Measurements from ENCODE around the gene TNFAIP8.

Gene TNFAIP8

DNA sequence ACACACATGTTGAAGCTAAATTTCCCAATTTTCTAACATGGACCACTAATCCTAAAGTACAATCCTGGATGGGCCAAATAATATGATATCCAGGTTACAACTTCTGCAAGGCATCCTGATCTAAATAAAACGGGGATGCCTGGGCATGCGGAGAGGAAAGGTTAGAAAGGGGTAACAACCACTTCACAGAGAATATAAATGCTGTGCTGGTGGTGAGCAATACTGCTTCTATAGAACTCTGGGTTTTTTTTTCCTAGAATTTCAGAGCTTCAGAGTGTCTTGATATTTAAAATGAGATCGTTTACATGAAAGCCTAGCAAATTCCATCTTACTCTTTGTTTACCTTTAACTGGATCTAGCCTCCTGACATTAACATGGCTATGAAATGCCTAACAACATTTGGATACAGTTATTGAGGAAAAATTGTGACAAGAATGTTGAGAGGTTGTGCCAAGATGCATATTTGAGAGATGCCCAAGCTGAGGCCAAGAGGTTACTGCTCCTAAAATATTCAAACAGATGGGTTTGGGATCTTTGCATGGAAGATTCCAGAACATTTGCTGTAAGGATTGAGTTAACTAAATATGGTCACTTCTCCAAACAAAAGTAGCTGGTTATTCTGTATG, 22.4 kb downstream of the TNFAIP8 start:
- H3K27ac ChIP-seq (ENCODE audit: low read length): no peak overlapping the region
- H3K36me3 ChIP-seq (ENCODE audit: insufficient read depth, low read depth, low read length): no peaks in the 10 kb centered on the region
- H3K9me3 ChIP-seq (ENCODE audit: insufficient read depth, low read depth, low read length): no peaks in the 10 kb centered on the region
- no peak overlapping the region for H3K9ac ChIP-seq (ENCODE audit: low read depth, low read length)
- H3K27me3 ChIP-seq (ENCODE audit: insufficient read depth, low read length): no peaks in the 10 kb centered on the region
- H3K4me3 ChIP-seq (ENCODE audit: low read length): no peak overlapping the region
- no peaks in the 10 kb centered on the region for H3K4me1 ChIP-seq (ENCODE audit: insufficient read depth, low read length)

DNA sequence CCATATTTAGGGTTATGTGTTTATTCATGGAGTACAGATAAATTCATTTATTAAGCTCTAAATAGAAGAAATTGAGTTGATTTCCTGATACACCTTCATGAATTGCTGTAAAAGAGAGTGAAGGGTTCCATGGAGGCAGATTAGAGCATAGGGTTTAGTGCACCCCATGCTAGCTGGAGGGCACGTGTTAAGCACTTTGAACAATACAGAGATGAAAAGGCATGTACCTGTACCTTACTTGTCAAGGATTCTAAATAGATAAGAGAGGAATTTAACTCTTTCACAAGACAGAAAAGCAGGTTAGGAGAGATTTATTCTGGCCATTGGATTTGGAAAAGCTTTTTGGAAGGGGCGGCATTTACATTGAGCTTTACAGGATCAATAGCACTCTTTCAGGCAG, 23.3 kb downstream of the TNFAIP8 start:
- H3K4me1 ChIP-seq (ENCODE audit: insufficient read depth, low read length): no peaks in the 10 kb centered on the region
- H3K9me3 ChIP-seq (ENCODE audit: insufficient read depth, low read depth, low read length): no peaks in the 10 kb centered on the region
- no peak overlapping the region for H3K4me3 ChIP-seq (ENCODE audit: low read length)
- H3K9ac ChIP-seq (ENCODE audit: low read depth, low read length): no peak overlapping the region
- H3K36me3 ChIP-seq (ENCODE audit: insufficient read depth, low read depth, low read length): no peaks in the 10 kb centered on the region
- H3K27me3 ChIP-seq (ENCODE audit: insufficient read depth, low read length): no peaks in the 10 kb centered on the region
- H3K27ac ChIP-seq (ENCODE audit: low read length): no peak overlapping the region

DNA sequence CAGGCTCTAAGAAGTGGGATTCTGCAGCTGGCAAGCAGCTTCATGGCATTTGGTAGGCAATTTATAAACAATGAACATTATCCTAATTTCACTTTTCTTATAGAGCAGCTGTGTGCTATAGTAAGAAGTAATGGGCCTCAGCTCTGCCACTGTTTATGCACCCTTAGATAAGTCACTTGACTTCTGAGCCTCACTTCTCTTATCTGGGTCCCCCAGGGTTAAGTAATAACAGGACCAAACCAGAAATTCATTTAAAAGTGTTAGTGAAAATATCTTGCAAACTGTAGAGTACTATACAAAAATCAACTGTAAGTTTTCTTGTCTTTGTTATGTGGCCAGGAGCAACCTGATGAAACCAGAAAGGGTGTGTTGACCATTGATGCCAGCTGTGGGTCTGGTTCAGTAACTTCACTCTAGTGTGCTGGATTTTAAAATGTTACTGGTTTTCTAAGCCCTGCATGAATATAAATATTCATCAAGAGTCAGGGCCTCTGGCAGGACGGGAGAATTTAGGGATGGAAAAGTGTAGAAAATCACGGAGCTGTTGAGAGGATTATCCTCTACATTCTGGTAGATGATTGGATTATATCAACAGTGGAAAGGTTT, 24.2 kb downstream of the TNFAIP8 start:
- Histone ChIP-seq H3K4me3 (ENCODE audit: low read length) (no peak overlapping the region), H3K4me1 (ENCODE audit: insufficient read depth, low read length) (no peaks in the 10 kb centered on the region), H3K9me3 (ENCODE audit: insufficient read depth, low read depth, low read length) (no peaks in the 10 kb centered on the region), H3K9ac (ENCODE audit: low read depth, low read length) (no peak overlapping the region), H3K27me3 (ENCODE audit: insufficient read depth, low read length) (no peaks in the 10 kb centered on the region), H3K27ac (ENCODE audit: low read length) (no peak overlapping the region), H3K36me3 (ENCODE audit: insufficient read depth, low read depth, low read length) (no peaks in the 10 kb centered on the region)

DNA sequence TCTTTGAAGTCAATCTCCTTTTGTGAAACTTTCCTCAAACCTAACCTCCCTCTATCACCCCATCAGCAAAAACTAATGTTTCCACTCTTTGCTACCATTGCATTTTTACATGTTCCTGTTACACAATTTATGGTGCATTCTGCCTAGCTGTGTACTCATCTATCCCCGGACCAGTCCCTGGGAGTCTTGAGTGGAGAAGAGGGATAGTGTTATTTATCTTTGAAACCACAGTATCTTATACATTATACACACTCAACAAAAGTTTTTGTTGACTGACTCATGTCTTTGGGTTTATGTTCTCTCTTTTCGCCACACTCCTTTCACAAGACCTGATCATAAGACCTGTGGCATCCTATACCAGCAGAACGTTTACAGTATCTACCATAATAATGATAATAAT, 26.4 kb downstream of the TNFAIP8 start:
- Histone ChIP-seq H3K27me3 (ENCODE audit: insufficient read depth, low read length) (no peaks in the 10 kb centered on the region), H3K9ac (ENCODE audit: low read depth, low read length) (no peak overlapping the region), H3K4me1 (ENCODE audit: insufficient read depth, low read length) (no peaks in the 10 kb centered on the region), H3K27ac (ENCODE audit: low read length) (no peak overlapping the region), H3K9me3 (ENCODE audit: insufficient read depth, low read depth, low read length) (no peaks in the 10 kb centered on the region), H3K4me3 (ENCODE audit: low read length) (no peak overlapping the region), H3K36me3 (ENCODE audit: insufficient read depth, low read depth, low read length) (no peaks in the 10 kb centered on the region)

DNA sequence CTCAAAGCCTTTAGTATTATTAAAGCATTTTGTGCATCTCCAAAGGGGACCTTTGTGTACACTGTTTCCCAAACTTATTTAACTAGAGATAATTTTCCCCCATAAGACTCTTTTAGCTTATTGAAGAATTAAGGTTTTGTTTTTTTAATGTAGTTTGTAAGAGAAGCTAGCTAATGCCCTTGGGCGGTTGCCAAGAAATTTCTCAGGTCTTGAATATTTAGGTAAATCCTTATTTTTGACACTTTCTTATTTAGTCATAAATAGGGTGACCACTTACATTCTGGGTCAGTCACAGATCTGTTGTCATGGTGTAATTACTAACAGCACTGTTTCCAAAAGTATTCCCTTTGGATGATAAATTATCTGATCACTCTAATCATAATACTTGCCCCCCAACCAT, 27.2 kb downstream of the TNFAIP8 start:
- H3K27ac ChIP-seq (ENCODE audit: low read length): no peak overlapping the region
- H3K36me3 ChIP-seq (ENCODE audit: insufficient read depth, low read depth, low read length): no peaks in the 10 kb centered on the region
- H3K9ac ChIP-seq (ENCODE audit: low read depth, low read length): no peak overlapping the region
- no peak overlapping the region for H3K4me3 ChIP-seq (ENCODE audit: low read length)
- no peaks in the 10 kb centered on the region for H3K27me3 ChIP-seq (ENCODE audit: insufficient read depth, low read length)
- H3K4me1 ChIP-seq (ENCODE audit: insufficient read depth, low read length): no peaks in the 10 kb centered on the region
- H3K9me3 ChIP-seq (ENCODE audit: insufficient read depth, low read depth, low read length): no peaks in the 10 kb centered on the region

DNA sequence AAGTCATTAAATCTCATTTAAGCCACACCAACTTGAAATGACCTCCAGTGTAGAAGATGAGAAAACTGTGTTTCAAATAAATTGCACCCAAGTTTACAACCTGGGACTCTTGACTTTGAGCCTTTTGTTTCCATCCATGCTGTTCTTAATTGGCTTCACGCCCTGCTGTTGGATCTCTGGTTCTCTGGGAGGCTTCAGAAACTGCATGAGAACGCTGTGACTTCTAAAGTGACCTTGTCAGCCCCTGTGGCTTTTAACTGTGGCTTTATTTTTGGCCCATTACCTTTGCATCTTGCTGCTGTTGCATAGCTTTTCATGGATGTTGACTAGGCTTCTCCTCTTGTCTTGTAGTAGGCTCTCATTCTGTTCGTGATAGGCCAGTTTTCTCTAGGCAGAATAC, 29.3 kb downstream of the TNFAIP8 start:
- Histone ChIP-seq H3K9ac (ENCODE audit: low read depth, low read length) (no peak overlapping the region), H3K27ac (ENCODE audit: low read length) (no peak overlapping the region), H3K4me3 (ENCODE audit: low read length) (no peak overlapping the region), H3K9me3 (ENCODE audit: insufficient read depth, low read depth, low read length) (no peaks in the 10 kb centered on the region), H3K27me3 (ENCODE audit: insufficient read depth, low read length) (no peaks in the 10 kb centered on the region), H3K36me3 (ENCODE audit: insufficient read depth, low read depth, low read length) (no peaks in the 10 kb centered on the region), H3K4me1 (ENCODE audit: insufficient read depth, low read length) (peaks cover 6% of the 10 kb centered on the region; the same call in 1 of the 2 replicates)

DNA sequence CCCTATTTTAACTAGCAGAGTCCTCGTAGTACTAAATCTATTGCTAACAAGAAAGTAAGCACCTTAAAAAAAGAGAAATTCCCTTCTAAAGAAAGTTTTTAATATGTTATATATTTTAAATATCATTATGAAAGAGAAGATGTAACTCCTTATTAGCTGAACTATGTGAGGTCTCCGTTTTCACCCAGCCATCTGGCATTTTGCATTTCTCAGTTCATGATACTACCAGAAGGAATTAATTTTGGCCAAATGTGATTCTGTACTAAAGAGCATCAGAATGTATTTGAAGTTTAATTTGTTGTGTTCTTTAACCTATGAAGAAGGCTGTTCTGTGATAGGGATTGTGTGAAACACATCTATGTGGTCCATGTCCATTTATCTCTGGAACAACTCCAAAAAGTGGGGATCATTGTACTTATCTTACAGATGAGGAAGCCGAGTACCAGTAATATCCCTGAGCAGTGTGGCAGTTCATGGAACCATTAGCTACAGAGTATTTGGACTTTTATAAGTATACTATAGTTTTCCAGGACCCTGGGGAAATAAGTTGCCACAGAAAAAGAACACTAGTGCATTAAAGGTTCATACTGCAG, 29.8 kb downstream of the TNFAIP8 start:
- peaks cover 6% of the 10 kb centered on the region; the same call in 1 of the 2 replicates for H3K4me1 ChIP-seq (ENCODE audit: insufficient read depth, low read length)

DNA sequence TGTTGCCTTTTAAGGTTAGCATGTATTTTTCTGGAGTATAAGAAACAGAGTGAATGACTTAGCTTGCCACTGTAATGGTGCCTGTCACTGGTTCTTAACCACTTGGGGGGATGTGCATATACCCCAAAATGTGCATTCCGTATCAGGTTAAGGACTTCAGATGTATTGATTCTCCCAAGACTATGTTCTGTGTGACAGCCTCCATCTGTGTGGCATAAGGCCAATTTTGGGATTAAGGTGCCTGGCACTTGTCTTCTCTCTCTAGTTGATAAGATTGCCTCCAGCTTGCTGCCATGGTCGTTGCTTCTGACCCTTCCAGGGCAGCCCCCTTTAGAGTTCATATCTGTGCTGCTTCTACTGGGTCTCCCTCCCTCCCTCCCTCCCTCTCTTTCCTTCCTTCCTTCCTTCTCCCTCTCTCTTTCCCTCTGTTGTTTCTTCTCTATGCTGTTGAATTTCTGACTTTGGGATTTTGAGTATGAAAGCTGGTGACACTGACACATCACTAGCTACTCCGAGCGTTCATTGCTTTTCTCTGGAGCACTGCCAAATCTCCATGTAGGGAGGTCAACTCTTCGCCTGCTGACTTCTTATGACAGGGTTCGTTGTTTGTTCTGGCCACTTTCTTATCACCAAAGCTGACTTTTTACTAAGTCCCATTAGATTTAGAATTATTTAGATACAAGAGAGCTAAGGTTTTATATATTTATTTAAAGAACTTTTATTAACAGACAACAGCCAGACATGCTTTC, 31.0 kb downstream of the TNFAIP8 start:
- no peaks in the 10 kb centered on the region for H3K27me3 ChIP-seq (ENCODE audit: insufficient read depth, low read length)
- no peak overlapping the region for H3K9ac ChIP-seq (ENCODE audit: low read depth, low read length)
- no peak overlapping the region for H3K27ac ChIP-seq (ENCODE audit: low read length)
- peaks cover 6% of the 10 kb centered on the region; the same call in 1 of the 2 replicates for H3K4me1 ChIP-seq (ENCODE audit: insufficient read depth, low read length)
- H3K4me3 ChIP-seq (ENCODE audit: low read length): no peak overlapping the region
- H3K36me3 ChIP-seq (ENCODE audit: insufficient read depth, low read depth, low read length): no peaks in the 10 kb centered on the region
- no peaks in the 10 kb centered on the region for H3K9me3 ChIP-seq (ENCODE audit: insufficient read depth, low read depth, low read length)

More for the DNA sequence above, 29.8 kb downstream of the TNFAIP8 start:
- H3K9ac ChIP-seq (ENCODE audit: low read depth, low read length): no peak overlapping the region
- H3K36me3 ChIP-seq (ENCODE audit: insufficient read depth, low read depth, low read length): no peaks in the 10 kb centered on the region
- H3K4me3 ChIP-seq (ENCODE audit: low read length): no peak overlapping the region
- no peaks in the 10 kb centered on the region for H3K27me3 ChIP-seq (ENCODE audit: insufficient read depth, low read length)
- H3K27ac ChIP-seq (ENCODE audit: low read length): no peak overlapping the region
- no peaks in the 10 kb centered on the region for H3K9me3 ChIP-seq (ENCODE audit: insufficient read depth, low read depth, low read length)

DNA sequence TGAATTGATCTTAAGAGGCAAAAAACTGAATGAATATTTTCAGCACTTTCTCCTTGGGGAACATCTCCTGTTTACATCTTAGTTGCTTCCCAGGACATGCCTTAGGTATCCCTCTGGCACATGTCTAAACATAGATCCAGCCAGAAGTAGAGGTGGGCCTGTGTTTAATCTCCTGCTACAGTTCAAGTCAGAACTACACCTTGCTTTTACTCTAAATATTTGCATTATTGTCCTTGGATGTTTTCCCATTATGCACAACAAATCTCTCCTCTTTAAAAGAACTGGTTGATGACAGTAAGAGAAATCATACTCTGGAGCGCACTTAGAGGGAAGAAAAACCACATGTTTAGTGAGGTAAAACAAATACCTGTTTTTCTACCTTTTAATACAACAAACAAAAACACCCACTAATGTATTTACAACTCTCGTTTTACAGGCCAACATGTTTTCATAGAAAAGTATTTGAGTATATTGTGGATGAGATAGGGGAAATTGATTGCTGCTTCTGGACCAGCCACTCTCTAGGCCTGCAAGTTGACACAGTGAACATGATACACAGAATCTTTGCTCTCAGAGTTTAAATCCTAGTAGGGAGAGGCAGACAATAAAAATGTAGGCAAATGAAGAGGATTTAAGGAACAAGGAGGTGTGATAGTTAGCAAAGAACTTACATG, 32.3 kb downstream of the TNFAIP8 start:
- H3K36me3 ChIP-seq (ENCODE audit: insufficient read depth, low read depth, low read length): peaks cover 4% of the 10 kb centered on the region; the same call in 1 of the 2 replicates
- H3K27me3 ChIP-seq (ENCODE audit: insufficient read depth, low read length): no peaks in the 10 kb centered on the region
- H3K4me3 ChIP-seq (ENCODE audit: low read length): no peak overlapping the region
- H3K9ac ChIP-seq (ENCODE audit: low read depth, low read length): no peak overlapping the region
- no peak overlapping the region for H3K27ac ChIP-seq (ENCODE audit: low read length)
- H3K9me3 ChIP-seq (ENCODE audit: insufficient read depth, low read depth, low read length): no peaks in the 10 kb centered on the region
- peaks cover 6% of the 10 kb centered on the region; the same call in 1 of the 2 replicates for H3K4me1 ChIP-seq (ENCODE audit: insufficient read depth, low read length)

DNA sequence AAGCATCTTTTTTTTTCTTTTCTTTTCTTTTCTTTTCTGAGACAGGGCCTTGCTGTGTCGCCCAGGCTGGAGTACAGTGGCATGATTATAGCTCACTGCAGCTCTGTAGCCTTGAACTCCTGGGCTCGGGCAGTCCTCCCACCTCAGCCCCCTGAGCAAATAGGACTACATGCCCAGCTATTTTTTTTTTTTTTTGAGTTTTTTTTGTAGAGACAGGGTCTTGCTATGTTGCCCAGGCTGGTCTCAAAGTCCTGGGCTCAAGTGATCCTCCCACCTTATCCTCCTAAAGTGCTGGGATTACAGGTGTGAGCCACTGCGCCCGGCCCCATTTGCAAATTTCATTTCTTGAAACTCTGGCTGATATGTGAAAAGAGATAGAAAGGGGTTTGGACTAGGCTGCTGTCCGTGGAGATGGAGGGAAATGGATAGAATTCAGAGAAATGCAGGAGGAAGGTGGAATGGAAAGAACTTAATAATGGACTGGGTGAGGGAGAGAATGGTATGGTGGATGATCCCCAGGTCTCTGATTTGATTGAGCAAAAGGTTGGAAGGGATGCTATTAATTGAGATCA, 32.9 kb downstream of the TNFAIP8 start:
- H3K36me3 ChIP-seq (ENCODE audit: insufficient read depth, low read depth, low read length): peaks cover 10% of the 10 kb centered on the region; the same call in 1 of the 2 replicates
- H3K4me3 ChIP-seq (ENCODE audit: low read length): no peak overlapping the region
- no peak overlapping the region for H3K27ac ChIP-seq (ENCODE audit: low read length)
- H3K9me3 ChIP-seq (ENCODE audit: insufficient read depth, low read depth, low read length): no peaks in the 10 kb centered on the region
- H3K27me3 ChIP-seq (ENCODE audit: insufficient read depth, low read length): no peaks in the 10 kb centered on the region
- no peak overlapping the region for H3K9ac ChIP-seq (ENCODE audit: low read depth, low read length)
- H3K4me1 ChIP-seq (ENCODE audit: insufficient read depth, low read length): peaks cover 6% of the 10 kb centered on the region; the same call in 1 of the 2 replicates

Data from iPS-20b (cell line).